ENCODE measurements around the gene AVL9. TPM values are rescaled to one million over a fixed set of nuclear protein-coding genes. Genes with fewer than 3 reads are reported as not detected.
"Not testable (repeated sequence)": the region's sequence is repeated elsewhere in the genome, so short reads cannot be mapped to it uniquely, and the experiment has no call there.

The AVL9 gene
- total RNA-seq, 1 donor from 2014 or later = 31.3 TPM

GRCh38 chr7:32611201-32612099 is 116.2 kb downstream of the AVL9 start:
- TF ChIP-seq CTCF (IDR thresholded peaks at IDR 0.05) = no peak
- DNase-seq (no peak), ATAC-seq (no peak)
- no peaks in the 10 kb centered on the region for H3K9me3 ChIP-seq
- H3K36me3 ChIP-seq = no peaks in the 10 kb centered on the region
- H3K4me3 ChIP-seq = no peak overlapping the region
- peak overlapping the region; percentile 17 for H3K27ac ChIP-seq
- peaks cover 6% of the 10 kb centered on the region for H3K4me1 ChIP-seq
- intact Hi-C loops (cut with DNase I) = no loop called here
- no peaks in the 10 kb centered on the region for H3K27me3 ChIP-seq

- no peak for TF ChIP-seq CTCF (IDR thresholded peaks at IDR 0.05)
- ATAC-seq = no peak
- H3K27me3 ChIP-seq = no peaks in the 10 kb centered on the region
- no peaks in the 10 kb centered on the region for H3K36me3 ChIP-seq
- H3K4me3 ChIP-seq = no peak overlapping the region
- H3K27ac ChIP-seq = no peak overlapping the region
- peaks cover 7% of the 10 kb centered on the region for H3K4me1 ChIP-seq
- no peak for DNase-seq
- intact Hi-C loops (cut with DNase I) = no loop called here
- no peaks in the 10 kb centered on the region for H3K9me3 ChIP-seq
These were observed 121.3 kb downstream of the AVL9 start for GRCh38 chr7:32616625-32617024.

- no peak for TF ChIP-seq CTCF (IDR thresholded peaks at IDR 0.05)
- ATAC-seq = no peak
- intact Hi-C loops (cut with DNase I) = no loop called here
- Histone ChIP-seq H3K4me3 (no peak overlapping the region), H3K36me3 (no peaks in the 10 kb centered on the region), H3K27me3 (no peaks in the 10 kb centered on the region), H3K4me1 (peaks cover 3% of the 10 kb centered on the region), H3K27ac (no peak overlapping the region), H3K9me3 (no peaks in the 10 kb centered on the region)
- DNase-seq = no peak
These were observed 123.2 kb downstream of the AVL9 start for GRCh38 chr7:32618470-32618869.

- H3K4me1 ChIP-seq = peaks cover 3% of the 10 kb centered on the region
- no peak for TF ChIP-seq CTCF (IDR thresholded peaks at IDR 0.05)
- no peak for ATAC-seq
- no peak overlapping the region for H3K27ac ChIP-seq
- H3K4me3 ChIP-seq = no peak overlapping the region
- intact Hi-C loops (cut with DNase I) = no loop called here
- no peaks in the 10 kb centered on the region for H3K9me3 ChIP-seq
- no peaks in the 10 kb centered on the region for H3K36me3 ChIP-seq
- DNase-seq = no peak
- no peaks in the 10 kb centered on the region for H3K27me3 ChIP-seq
These were observed 123.7 kb downstream of the AVL9 start for GRCh38 chr7:32618987-32619386.

- H3K27me3 ChIP-seq; H3K36me3 ChIP-seq; DNase-seq; H3K9me3 ChIP-seq; H3K4me3 ChIP-seq; ATAC-seq; intact Hi-C loops (cut with DNase I); H3K4me1 ChIP-seq; H3K27ac ChIP-seq: not testable (repeated sequence)
These were observed 124.1 kb downstream of the AVL9 start for GRCh38 chr7:32619416-32619815.

GRCh38 chr7:32631021-32631420 is 135.7 kb downstream of the AVL9 start:
- DNase-seq = no peak
- Histone ChIP-seq H3K27ac (no peak overlapping the region), H3K4me3 (no peak overlapping the region), H3K36me3 (no peaks in the 10 kb centered on the region), H3K4me1 (no peaks in the 10 kb centered on the region), H3K9me3 (no peaks in the 10 kb centered on the region), H3K27me3 (no peaks in the 10 kb centered on the region)
- intact Hi-C loops (cut with DNase I) = no loop called here
- no peak for ATAC-seq
- no peak for TF ChIP-seq CTCF (IDR thresholded peaks at IDR 0.05)

GRCh38 chr7:32631590-32632497 is 136.6 kb downstream of the AVL9 start:
- intact Hi-C loops (cut with DNase I); H3K36me3 ChIP-seq; ATAC-seq; H3K27ac ChIP-seq; DNase-seq; H3K4me1 ChIP-seq; H3K9me3 ChIP-seq; H3K27me3 ChIP-seq; H3K4me3 ChIP-seq: not testable (repeated sequence)

GRCh38 chr7:32633446-32633845 is 138.2 kb downstream of the AVL9 start:
- H3K27me3 ChIP-seq; H3K36me3 ChIP-seq; H3K9me3 ChIP-seq; H3K4me3 ChIP-seq; ATAC-seq; H3K27ac ChIP-seq; intact Hi-C loops (cut with DNase I); DNase-seq; H3K4me1 ChIP-seq: not testable (repeated sequence)

Data from upper lobe of right lung (tissue), 1 donor.